HG03460 (cell line): ENCODE results near the gene HNRNPU.

Experiments
- ATAC-seq: cut with Tn5 transposase; IDR thresholded peaks from one replicate; pipeline ENCODE4 v1.9.1; 2021; ENCODE audit not compliant: unreplicated experiment

The HNRNPU gene

DNA sequence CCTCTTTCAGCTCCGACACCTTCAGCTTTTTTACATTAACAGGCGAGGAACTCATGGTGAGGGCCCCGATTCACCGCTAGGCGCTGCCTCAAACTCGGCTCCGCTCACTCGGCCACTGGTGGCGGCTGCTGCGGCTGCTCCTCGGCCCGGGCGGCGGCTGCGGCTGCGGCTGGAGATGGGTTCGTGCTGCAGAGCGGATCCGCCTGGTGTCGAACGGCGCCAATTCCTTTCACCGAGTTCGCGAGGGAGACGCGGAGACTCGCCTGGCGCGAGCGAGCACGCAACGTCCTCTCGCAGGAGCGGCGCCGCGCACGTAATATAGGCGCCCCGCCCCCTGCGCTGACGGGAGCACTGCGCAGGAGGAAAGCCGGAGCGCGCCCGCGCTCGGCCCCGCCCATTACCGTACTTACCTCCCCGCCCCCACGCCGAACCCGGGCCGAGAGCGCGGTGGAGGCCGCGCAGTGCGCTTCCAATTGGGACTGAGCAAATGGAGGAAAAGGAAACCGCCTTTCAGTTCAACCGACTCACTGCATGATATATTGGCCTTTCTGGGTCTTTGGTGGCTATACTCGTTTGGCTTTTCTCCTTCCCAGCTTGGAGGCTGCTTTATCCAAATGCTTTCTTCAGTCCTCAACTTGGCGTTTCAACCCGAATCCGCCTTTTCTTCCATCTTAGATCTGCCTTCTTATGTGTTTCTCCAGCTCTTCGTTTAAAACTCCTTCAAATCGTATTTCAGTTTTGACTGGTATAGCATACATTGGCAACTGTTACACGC is at the start of gene HNRNPU:
HNRNPU (minus strand) TSS at position 291 of the 775 bp plus-strand sequence; CDS start at position 55, 236 bp downstream.
- peak; percentile 70 for ATAC-seq

GRCh38 chr1:244913806-244914205 is 49.5 kb upstream of the HNRNPU start:
- ATAC-seq, result no peak

DNA sequence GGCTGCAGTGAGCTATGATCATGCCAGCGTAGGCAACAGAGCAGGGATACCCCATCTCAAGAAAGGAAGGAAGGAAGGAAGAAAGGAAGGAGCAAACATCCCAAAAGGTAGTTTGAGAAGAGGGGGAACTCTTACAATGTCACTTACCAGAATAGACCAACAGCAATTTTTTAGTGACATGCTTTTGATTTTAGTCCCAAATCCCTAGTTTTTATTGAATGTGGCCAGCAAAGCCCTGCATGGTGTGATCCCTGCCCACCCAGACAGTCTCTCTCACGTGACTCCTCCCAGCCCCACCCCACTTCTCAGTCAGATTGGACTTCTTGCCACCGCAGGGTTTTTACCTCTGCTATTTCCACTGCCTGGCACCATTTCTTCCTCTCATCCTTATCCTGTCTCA is 39.8 kb upstream of the HNRNPU start:
- ATAC-seq, result no peak

GRCh38 chr1:244901400-244902015 is 37.2 kb upstream of the HNRNPU start:
- ATAC-seq, result no peak

- ATAC-seq, result no peak
Observed at GRCh38 chr1:244897476-244898254, 33.3 kb upstream of the HNRNPU start.

- no peak for ATAC-seq
Observed at GRCh38 chr1:244896550-244896949, 32.2 kb upstream of the HNRNPU start.

GRCh38 chr1:244893836-244894235 is 29.5 kb upstream of the HNRNPU start:
- ATAC-seq, result no peak

- no peak for ATAC-seq
Observed at GRCh38 chr1:244887281-244887680, 22.9 kb upstream of the HNRNPU start.

- ATAC-seq, result no peak
Observed at GRCh38 chr1:244881552-244882280, 17.4 kb upstream of the HNRNPU start.

DNA sequence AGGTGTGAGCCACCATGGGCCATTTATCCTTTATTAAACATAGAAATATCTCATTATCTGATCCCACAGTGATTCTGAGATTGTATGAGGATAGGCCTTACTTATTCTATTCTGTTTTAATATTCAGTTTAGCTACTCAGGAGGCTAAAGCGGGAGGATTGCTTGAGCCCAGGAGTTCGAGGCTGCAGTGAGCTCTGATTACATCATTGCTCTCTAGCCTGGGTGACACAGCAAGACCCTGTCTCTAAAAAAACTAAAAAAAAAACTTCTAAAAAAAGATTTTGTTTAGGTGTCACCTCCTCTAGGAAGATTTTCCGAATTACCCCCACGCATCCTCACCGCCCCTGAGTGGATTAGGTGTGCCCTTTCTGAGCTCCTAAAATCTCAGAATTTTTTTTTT is 14.3 kb upstream of the HNRNPU start:
- ATAC-seq, result no peak

DNA sequence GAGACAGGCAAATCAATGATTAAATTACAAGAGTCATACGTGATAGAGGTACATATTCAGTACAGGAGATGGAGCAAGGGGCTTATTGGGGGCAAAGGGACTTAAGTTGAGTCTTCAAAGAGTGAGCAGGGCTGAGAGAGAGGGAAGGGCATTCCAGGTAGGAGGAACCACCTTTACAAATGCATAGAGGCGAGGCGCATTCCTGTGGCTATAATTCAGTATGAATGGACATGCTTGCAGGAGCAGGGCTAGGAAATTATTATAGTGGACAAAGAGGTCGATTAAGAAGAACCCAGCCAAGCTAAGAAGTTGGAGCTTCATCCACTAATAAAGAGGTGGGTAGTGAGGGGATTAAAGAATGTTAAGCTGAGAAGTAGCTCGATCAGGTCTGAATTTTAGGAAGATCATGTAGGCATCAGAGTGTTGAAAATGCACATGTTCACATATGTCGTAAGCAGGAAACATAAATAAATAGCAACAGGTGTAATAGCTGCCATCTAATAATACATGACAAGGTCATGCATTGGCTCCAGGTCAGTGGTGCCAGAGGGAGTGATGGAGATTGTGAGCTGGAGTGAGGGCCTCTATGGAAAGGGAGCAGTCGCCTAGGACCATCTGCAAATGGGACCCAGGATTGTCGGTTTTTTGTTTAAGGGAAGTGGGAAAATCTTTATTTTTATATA is 12.0 kb upstream of the HNRNPU start:
- ATAC-seq, result no peak

DNA sequence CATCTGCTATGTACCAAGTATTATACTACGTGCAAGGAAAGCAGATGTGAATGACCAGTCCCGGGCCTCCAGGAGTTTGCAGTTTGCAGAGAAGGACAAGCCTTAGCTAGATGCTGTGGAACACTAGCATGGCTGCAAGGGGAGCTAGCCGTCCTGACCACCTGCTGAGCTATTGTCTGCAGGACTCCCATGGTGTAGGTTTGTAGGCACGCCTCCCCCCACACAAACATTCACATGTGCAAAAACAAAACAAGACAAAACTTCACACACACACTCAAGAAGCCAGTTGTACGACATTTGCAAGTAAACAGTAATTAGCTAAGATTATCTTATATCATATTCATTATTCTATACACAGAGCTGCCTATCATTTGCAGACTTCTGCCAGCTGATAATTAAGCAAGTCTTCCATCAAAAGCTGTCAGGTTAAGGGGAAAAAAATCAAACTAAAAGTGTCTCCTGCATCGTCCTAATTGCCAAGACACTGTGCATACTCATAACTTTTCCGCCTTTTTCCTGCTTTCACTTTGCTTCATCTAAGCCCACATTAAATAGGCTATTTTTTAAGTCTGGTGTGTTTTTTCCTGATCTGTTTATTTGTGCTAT is 10.7 kb upstream of the HNRNPU start:
- ATAC-seq, result no peak

DNA sequence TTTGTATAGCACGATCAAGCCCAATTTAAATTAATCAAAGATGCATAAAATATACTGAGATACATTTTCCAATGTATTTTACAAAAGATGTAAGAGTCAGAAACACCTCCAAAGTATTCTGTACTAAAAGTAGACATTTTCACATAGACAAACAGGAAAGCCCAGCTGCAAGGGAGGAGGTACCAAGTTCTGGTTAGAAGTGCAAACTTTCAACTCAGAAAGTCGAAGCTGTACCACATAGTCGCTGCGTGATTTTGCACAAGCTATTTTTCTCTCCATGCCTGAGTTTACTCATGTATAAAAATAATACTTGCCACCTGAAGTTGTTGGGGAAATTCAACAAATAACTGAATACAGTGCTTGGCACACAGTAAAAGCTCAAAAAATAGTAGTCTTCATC is 5.6 kb upstream of the HNRNPU start:
- no peak for ATAC-seq

GRCh38 chr1:244869364-244869827 is 5.1 kb upstream of the HNRNPU start:
- no peak for ATAC-seq

DNA sequence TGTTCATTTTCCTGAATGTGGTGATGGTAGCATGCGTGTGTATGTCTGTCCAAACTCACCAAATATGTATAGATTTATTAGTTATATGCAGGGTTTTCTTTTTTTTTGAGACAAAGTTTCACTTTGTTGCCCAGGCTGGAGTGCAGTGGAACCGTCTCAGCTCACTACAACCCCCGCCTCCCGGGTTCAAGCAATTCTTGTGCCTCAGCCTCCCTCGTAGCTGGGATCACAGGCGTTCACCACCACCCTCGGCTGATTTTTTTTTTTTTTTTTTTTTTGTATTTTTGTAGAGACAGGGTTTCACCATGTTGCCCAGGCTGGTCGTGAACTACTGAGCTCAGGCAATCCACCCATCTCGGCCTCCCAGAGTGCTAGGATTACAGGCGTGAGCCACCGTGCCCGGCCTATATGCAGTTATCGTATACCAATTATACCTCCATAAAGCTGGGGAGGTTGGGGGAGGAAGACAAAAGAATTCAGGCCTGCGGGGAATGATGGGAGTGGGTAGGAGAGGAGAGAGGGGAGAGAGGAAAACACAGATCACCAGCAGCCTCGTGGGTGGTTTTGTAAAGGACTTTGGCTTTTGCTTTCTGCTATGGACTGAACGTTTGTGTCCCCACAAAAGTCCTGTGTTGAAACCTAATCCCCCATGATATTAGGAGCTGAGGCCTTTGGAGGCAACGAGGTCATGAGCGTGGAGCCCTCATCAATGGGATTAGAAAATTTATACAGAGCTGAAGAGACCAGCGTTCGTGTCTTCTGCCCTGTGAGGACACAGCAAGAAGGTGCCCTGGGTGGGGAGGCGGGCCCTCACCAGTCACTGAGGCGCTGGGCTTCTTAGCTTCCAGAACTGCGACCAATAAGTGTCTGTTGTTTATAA is 4.4 kb upstream of the HNRNPU start:
- no peak for ATAC-seq

GRCh38 chr1:244866355-244866754 is 2.0 kb upstream of the HNRNPU start:
- no peak for ATAC-seq

DNA sequence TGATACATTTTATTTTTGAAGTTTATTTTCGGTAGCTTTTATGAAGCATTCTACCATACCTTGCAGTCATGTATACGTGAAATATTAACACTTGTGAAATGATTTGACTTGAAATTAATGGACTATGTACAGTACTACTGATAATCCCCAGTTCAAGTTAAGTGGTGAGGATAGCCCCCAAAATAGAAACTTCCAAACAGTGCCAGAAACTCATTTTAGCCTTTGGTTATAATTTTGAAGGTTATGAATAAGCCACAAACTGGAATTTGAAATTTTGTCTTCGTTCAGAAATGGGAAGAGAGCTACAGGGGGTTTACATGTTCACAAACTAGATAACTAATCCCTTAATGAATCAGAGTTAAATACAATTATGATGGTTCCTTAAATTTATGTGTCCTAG is 1.5 kb upstream of the HNRNPU start:
- ATAC-seq, result no peak

- ATAC-seq, result no peak
Observed at GRCh38 chr1:244865028-244865371, 657 bp upstream of the HNRNPU start.
